Measurements from ENCODE around the gene PXMP2.

Gene PXMP2

DNA sequence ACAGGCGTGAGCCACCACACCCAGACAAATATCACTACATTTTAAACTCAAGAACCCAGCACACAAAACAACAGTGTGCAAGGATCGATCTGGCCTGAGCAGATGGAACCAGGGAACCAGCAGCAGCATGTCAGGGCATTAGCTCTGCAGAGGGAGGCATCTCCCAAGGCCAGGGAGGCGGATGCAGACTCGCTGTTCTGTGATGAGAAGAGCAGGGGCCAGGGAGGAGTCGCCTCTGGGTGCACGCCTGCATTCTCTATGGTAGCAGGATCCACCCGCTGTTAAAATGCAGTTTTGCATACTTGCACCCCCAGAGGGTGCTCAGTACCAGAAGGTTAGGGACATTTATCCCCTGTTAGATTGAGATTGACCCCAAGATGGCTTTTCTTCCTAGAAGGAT lies 41.1 kb downstream of the PXMP2 start:
- H3K4me3 ChIP-seq (ENCODE audit: low read length, poor library complexity, severe bottlenecking) = no peak overlapping the region
- TF ChIP-seq EZH2phosphoT487 (IDR thresholded peaks at IDR 0.05; ENCODE audit: borderline replicate concordance) = no peak
- TF ChIP-seq, protein P1, sequence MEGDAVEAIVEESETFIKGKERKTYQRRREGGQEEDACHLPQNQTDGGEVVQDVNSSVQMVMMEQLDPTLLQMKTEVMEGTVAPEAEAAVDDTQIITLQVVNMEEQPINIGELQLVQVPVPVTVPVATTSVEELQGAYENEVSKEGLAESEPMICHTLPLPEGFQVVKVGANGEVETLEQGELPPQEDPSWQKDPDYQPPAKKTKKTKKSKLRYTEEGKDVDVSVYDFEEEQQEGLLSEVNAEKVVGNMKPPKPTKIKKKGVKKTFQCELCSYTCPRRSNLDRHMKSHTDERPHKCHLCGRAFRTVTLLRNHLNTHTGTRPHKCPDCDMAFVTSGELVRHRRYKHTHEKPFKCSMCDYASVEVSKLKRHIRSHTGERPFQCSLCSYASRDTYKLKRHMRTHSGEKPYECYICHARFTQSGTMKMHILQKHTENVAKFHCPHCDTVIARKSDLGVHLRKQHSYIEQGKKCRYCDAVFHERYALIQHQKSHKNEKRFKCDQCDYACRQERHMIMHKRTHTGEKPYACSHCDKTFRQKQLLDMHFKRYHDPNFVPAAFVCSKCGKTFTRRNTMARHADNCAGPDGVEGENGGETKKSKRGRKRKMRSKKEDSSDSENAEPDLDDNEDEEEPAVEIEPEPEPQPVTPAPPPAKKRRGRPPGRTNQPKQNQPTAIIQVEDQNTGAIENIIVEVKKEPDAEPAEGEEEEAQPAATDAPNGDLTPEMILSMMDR (conservative IDR thresholded peaks at IDR 0.05; ENCODE audit: low read length) = no peak
- no peaks in the 10 kb centered on the region for H3K27me3 ChIP-seq (ENCODE audit: insufficient read depth, low read length, poor library complexity, severe bottlenecking)
- no peaks in the 10 kb centered on the region for H4K20me1 ChIP-seq (ENCODE audit: insufficient read depth, low read length, poor library complexity, severe bottlenecking)
- H3K79me2 ChIP-seq (ENCODE audit: insufficient read depth, low read length) = no peaks in the 10 kb centered on the region
- H3K9ac ChIP-seq (ENCODE audit: low read depth, low read length, poor library complexity, severe bottlenecking) = no peak overlapping the region
- H3K36me3 ChIP-seq (ENCODE audit: insufficient read depth, low read length) = peaks cover 66% of the 10 kb centered on the region; the same call in 1 of the 2 replicates
- no peaks in the 10 kb centered on the region for H3K9me3 ChIP-seq (ENCODE audit: insufficient read depth, low read depth, low read length)
- H2AFZ ChIP-seq (ENCODE audit: low read length) = no peak overlapping the region
- H3F3A ChIP-seq (ENCODE audit: low read depth) = peaks cover 10% of the 10 kb centered on the region; the same call in 1 of the 2 replicates
- no peaks in the 10 kb centered on the region for H3K9me2 ChIP-seq (replicated peaks; ENCODE audit: low read depth, low read length)
- H3K4me1 ChIP-seq (ENCODE audit: insufficient read depth, low read length, poor library complexity, severe bottlenecking) = no peaks in the 10 kb centered on the region
- H3K4me2 ChIP-seq (ENCODE audit: low read depth, low read length, poor library complexity, severe bottlenecking) = no peak overlapping the region

GRCh38 chr12:132729541-132730320 lies 42.3 kb downstream of the PXMP2 start:
- Histone ChIP-seq H3K9ac (ENCODE audit: low read depth, low read length, poor library complexity, severe bottlenecking) (no peak overlapping the region), H3K79me2 (ENCODE audit: insufficient read depth, low read length) (no peaks in the 10 kb centered on the region), H3K4me1 (ENCODE audit: insufficient read depth, low read length, poor library complexity, severe bottlenecking) (no peaks in the 10 kb centered on the region), H3K9me2 (replicated peaks; ENCODE audit: low read depth, low read length) (no peaks in the 10 kb centered on the region), H3K4me3 (ENCODE audit: low read length, poor library complexity, severe bottlenecking) (no peak overlapping the region), H3K4me2 (ENCODE audit: low read depth, low read length, poor library complexity, severe bottlenecking) (no peak overlapping the region), H3K36me3 (ENCODE audit: insufficient read depth, low read length) (peaks cover 66% of the 10 kb centered on the region; the same call in 1 of the 2 replicates), H2AFZ (ENCODE audit: low read length) (no peak overlapping the region), H3K27me3 (ENCODE audit: insufficient read depth, low read length, poor library complexity, severe bottlenecking) (no peaks in the 10 kb centered on the region), H3F3A (ENCODE audit: low read depth) (peaks cover 10% of the 10 kb centered on the region; the same call in 1 of the 2 replicates), H4K20me1 (ENCODE audit: insufficient read depth, low read length, poor library complexity, severe bottlenecking) (no peaks in the 10 kb centered on the region), H3K9me3 (ENCODE audit: insufficient read depth, low read depth, low read length) (no peaks in the 10 kb centered on the region)
- TF ChIP-seq, protein P1 (conservative IDR thresholded peaks at IDR 0.05; ENCODE audit: low read length) = no peak
- no peak for TF ChIP-seq EZH2phosphoT487 (IDR thresholded peaks at IDR 0.05; ENCODE audit: borderline replicate concordance)

GRCh38 chr12:132730353-132730752 lies 43.0 kb downstream of the PXMP2 start:
- no peaks in the 10 kb centered on the region for H3K4me1 ChIP-seq (ENCODE audit: insufficient read depth, low read length, poor library complexity, severe bottlenecking)
- H3K9me3 ChIP-seq (ENCODE audit: insufficient read depth, low read depth, low read length) = no peaks in the 10 kb centered on the region
- H3K9ac ChIP-seq (ENCODE audit: low read depth, low read length, poor library complexity, severe bottlenecking) = no peak overlapping the region
- H4K20me1 ChIP-seq (ENCODE audit: insufficient read depth, low read length, poor library complexity, severe bottlenecking) = no peaks in the 10 kb centered on the region
- no peaks in the 10 kb centered on the region for H3K27me3 ChIP-seq (ENCODE audit: insufficient read depth, low read length, poor library complexity, severe bottlenecking)
- no peaks in the 10 kb centered on the region for H3K9me2 ChIP-seq (replicated peaks; ENCODE audit: low read depth, low read length)
- H3K36me3 ChIP-seq (ENCODE audit: insufficient read depth, low read length) = peaks cover 67% of the 10 kb centered on the region; the same call in 1 of the 2 replicates
- peaks cover 10% of the 10 kb centered on the region; the same call in 1 of the 2 replicates for H3F3A ChIP-seq (ENCODE audit: low read depth)
- H3K79me2 ChIP-seq (ENCODE audit: insufficient read depth, low read length) = no peaks in the 10 kb centered on the region
- H3K4me2 ChIP-seq (ENCODE audit: low read depth, low read length, poor library complexity, severe bottlenecking) = no peak overlapping the region
- no peak overlapping the region for H2AFZ ChIP-seq (ENCODE audit: low read length)
- no peak overlapping the region for H3K4me3 ChIP-seq (ENCODE audit: low read length, poor library complexity, severe bottlenecking)
- no peak for TF ChIP-seq EZH2phosphoT487 (IDR thresholded peaks at IDR 0.05; ENCODE audit: borderline replicate concordance)
- TF ChIP-seq, protein P1 (conservative IDR thresholded peaks at IDR 0.05; ENCODE audit: low read length) = no peak
